Glutamatergic neuron (in vitro differentiated cells): Measurements from ENCODE around the gene NFYC. TPM values are rescaled to one million over a fixed set of nuclear protein-coding genes. Genes with fewer than 3 reads are reported as not detected.

Experiments
- DNase-seq: peaks from one replicate; pipeline ENCODE4 v3.0.0; 2022
- H3K27ac Mint-ChIP-seq: one replicate; pipeline ENCODE4 v1.8.0; 2020; ENCODE audit warnings: mild to moderate bottlenecking, mixed read lengths, inconsistent platforms; ENCODE audit not compliant: unreplicated experiment
- H3K27me3 Mint-ChIP-seq: one replicate; pipeline ENCODE4 v1.8.0; 2020; ENCODE audit warnings: mild to moderate bottlenecking, moderate library complexity, mixed read lengths, inconsistent platforms; ENCODE audit not compliant: unreplicated experiment
- H3K36me3 Mint-ChIP-seq: one replicate; pipeline ENCODE4 v1.8.0; 2020; ENCODE audit warnings: mild to moderate bottlenecking, mixed read lengths, inconsistent platforms; ENCODE audit not compliant: unreplicated experiment
- H3K4me1 Mint-ChIP-seq: one replicate; pipeline ENCODE4 v1.8.0; 2020; ENCODE audit warnings: mild to moderate bottlenecking, low read depth, mixed read lengths, inconsistent platforms; ENCODE audit not compliant: unreplicated experiment
- H3K4me3 Mint-ChIP-seq: one replicate; pipeline ENCODE4 v1.8.0; 2020; ENCODE audit warnings: mild to moderate bottlenecking, mixed read lengths, inconsistent platforms; ENCODE audit not compliant: unreplicated experiment
- H3K9me3 Mint-ChIP-seq: one replicate; pipeline ENCODE4 v1.8.0; 2020; ENCODE audit warnings: mild to moderate bottlenecking, moderate library complexity, mixed read lengths, inconsistent platforms; ENCODE audit not compliant: unreplicated experiment
- total RNA-seq: library from RNA; stranded (reverse); fragmentation: NEBNext Ultra II Directional; extraction: Animal tissue kit (Norgen Biotek cat#: 25700); gene quantifications from one replicate; pipeline ENCODE4 v1.2.1, GENCODE V29; 2021; ENCODE audit not compliant: unreplicated experiment
- TF ChIP-seq, protein P1 (sequence below): fragments of 200-600 bp; sonication (generic); IDR thresholded peaks from one replicate; pipeline ENCODE4 v1.5.0; 2021; ENCODE audit not compliant: partially characterized antibody, unreplicated experiment

The NFYC gene
- total RNA-seq, 1 donor from 2014 or later = 44.2 TPM

DNA sequence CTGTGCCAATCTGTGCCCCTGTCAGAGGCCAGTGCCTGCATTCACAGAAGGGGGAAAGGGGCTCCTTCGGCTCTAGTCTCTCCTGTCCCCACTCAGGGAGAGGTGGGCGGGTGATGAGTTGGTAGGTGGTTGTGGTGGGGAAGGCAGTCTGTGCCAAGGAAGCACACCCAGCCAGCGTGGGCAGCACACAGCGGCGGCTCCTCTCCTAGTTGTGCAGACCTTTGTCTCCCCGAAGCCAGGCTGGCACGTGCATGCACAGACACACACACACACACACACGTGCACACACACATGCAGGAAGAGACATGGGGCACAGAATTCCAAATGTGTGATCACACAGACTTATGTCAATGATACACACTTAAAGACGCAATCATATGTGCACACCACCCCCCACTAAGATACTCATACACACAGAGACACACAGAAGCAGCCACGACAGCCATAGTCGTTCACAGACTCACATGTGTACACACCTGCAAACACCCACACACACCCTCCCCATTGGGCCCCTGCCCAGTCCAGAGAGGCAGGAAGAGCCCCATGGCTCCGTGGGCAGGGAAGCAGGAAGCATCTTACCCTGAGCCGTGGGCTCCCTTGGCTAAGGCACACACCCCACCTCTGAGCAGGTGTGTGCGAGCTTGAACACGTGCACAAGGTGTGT lies 42.4 kb upstream of the NFYC start:
- no peak overlapping the region for H3K4me3 Mint-ChIP-seq
- no peak for DNase-seq
- TF ChIP-seq, protein P1, sequence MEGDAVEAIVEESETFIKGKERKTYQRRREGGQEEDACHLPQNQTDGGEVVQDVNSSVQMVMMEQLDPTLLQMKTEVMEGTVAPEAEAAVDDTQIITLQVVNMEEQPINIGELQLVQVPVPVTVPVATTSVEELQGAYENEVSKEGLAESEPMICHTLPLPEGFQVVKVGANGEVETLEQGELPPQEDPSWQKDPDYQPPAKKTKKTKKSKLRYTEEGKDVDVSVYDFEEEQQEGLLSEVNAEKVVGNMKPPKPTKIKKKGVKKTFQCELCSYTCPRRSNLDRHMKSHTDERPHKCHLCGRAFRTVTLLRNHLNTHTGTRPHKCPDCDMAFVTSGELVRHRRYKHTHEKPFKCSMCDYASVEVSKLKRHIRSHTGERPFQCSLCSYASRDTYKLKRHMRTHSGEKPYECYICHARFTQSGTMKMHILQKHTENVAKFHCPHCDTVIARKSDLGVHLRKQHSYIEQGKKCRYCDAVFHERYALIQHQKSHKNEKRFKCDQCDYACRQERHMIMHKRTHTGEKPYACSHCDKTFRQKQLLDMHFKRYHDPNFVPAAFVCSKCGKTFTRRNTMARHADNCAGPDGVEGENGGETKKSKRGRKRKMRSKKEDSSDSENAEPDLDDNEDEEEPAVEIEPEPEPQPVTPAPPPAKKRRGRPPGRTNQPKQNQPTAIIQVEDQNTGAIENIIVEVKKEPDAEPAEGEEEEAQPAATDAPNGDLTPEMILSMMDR = no peak

DNA sequence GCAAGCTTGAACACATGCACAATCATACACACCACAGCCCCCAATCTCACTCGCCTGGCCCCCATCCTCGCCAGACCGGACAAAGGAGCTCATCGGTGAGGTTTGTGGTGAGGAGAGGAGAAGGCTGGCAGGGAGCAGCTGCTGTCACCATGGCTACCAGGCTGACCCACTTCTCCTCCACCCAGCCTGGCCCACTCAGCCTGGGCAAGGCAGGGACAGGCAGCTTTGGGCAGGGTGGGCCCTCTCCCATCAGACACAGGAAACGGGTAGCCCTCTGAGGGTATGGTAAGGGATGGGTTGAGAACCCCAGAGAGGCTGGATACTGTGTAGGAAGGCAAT lies 41.9 kb upstream of the NFYC start:
- Mint-ChIP-seq H3K27ac (no peak overlapping the region), H3K9me3 (peaks cover 8% of the 10 kb centered on the region), H3K4me3 (no peak overlapping the region), H3K27me3 (peaks cover 9% of the 10 kb centered on the region), H3K4me1 (peaks cover 31% of the 10 kb centered on the region), H3K36me3 (no peaks in the 10 kb centered on the region)
- no peak for DNase-seq
- TF ChIP-seq, protein P1 = no peak

More for the DNA sequence above, 42.4 kb upstream of the NFYC start:
- Mint-ChIP-seq H3K9me3 (peaks cover 4% of the 10 kb centered on the region), H3K36me3 (no peaks in the 10 kb centered on the region), H3K27ac (no peak overlapping the region), H3K27me3 (peaks cover 5% of the 10 kb centered on the region), H3K4me1 (peaks cover 26% of the 10 kb centered on the region)

DNA sequence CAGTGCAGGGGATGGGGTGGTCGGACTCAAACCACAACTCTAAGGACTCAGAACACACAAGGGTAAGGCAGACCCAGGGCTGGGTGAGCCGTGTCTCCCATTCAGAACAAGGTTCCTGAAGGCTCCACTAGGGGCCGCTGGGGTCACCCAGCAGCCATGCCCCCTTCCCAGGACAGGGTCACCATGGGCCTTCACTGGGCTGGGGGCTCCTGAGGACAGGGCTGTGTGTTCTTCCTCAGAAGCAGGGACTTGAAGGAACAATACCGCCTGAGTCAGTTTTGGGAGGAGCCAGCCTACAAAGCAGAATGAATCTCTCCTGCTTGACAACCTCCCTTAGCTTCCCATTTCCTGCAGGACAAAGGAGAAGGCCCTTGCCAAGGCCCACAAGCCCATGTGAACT lies 41.4 kb upstream of the NFYC start:
- H3K9me3 Mint-ChIP-seq = peaks cover 7% of the 10 kb centered on the region
- no peaks in the 10 kb centered on the region for H3K36me3 Mint-ChIP-seq
- DNase-seq = peak; percentile 49
- H3K4me1 Mint-ChIP-seq = peaks cover 34% of the 10 kb centered on the region
- peaks cover 10% of the 10 kb centered on the region for H3K27me3 Mint-ChIP-seq
- TF ChIP-seq, protein P1 = peak; percentile 42
- H3K27ac Mint-ChIP-seq = peak overlapping the region; percentile 25
- peak overlapping the region; percentile 14 for H3K4me3 Mint-ChIP-seq

- H3K36me3 Mint-ChIP-seq = no peaks in the 10 kb centered on the region
- DNase-seq = no peak
- TF ChIP-seq, protein P1 = no peak
- H3K4me3 Mint-ChIP-seq = no peak overlapping the region
- peaks cover 6% of the 10 kb centered on the region for H3K9me3 Mint-ChIP-seq
- peaks cover 12% of the 10 kb centered on the region for H3K27me3 Mint-ChIP-seq
- no peak overlapping the region for H3K27ac Mint-ChIP-seq
- H3K4me1 Mint-ChIP-seq = peaks cover 31% of the 10 kb centered on the region
Observed at GRCh38 chr1:40651138-40651857, 40.2 kb upstream of the NFYC start.

- H3K9me3 Mint-ChIP-seq = peaks cover 6% of the 10 kb centered on the region
- DNase-seq = no peak
- no peak overlapping the region for H3K27ac Mint-ChIP-seq
- H3K4me3 Mint-ChIP-seq = no peak overlapping the region
- peaks cover 17% of the 10 kb centered on the region for H3K27me3 Mint-ChIP-seq
- peaks cover 38% of the 10 kb centered on the region for H3K4me1 Mint-ChIP-seq
- TF ChIP-seq, protein P1 = no peak
- no peaks in the 10 kb centered on the region for H3K36me3 Mint-ChIP-seq
Observed at GRCh38 chr1:40652468-40652867, 39.0 kb upstream of the NFYC start.
